HCT116 (cell line): ENCODE results near the gene TCL1B. TPM values are rescaled to one million over a fixed set of nuclear protein-coding genes. Genes with fewer than 3 reads are reported as not detected.

ENCODE experiments used
- ATAC-seq: fragments of 200-7000 bp; cut with Tn5 transposase; 2 replicates; pipeline ENCODE4 v1.9.1; 2020; ENCODE audit warnings: mild to moderate bottlenecking, moderate library complexity
- BruUV-seq: library from RNA; stranded (reverse); fragments of 400-500 nt; replicated peaks from 2 replicates; lab custom pipeline; 2021; lab: Mats Ljungman, UMichigan
- CTCF ChIA-PET: fragments of 300-600 bp; sonication (Branson Sonifier 250); formaldehyde crosslinking; loops from one replicate; lab custom pipeline; 2021; ENCODE audit warnings: antibody characterized with exemption; lab: Charles Lee
- POLR2A ChIA-PET: fragments of 300-600, 350-600 bp; sonication (Branson Sonifier 250); formaldehyde crosslinking; loops from one replicate; lab custom pipeline; 2021; ENCODE audit warnings: antibody characterized with exemption; lab: Charles Lee
- RAD21 ChIA-PET, 2 experiments: fragments of 300-600 bp; sonication (Branson Sonifier 250); formaldehyde crosslinking; loops; one replicate each; lab custom pipeline; 2023; ENCODE audit warnings: low total read pairs in 2 of 2; ENCODE audit not compliant: uncharacterized antibody in 2 of 2, unreplicated experiment in 2 of 2, low non-redundant PET in 1 of 2; lab: Charles Lee
- DNase-seq: peaks from one replicate; pipeline ENCODE4 v3.0.0-alpha.2; 2010; ENCODE audit warnings: low read depth, low spot score
- H2AFZ ChIP-seq: fragments of 200-600 bp; shearing (Covaris generic), sonication (generic); 2 replicates; pipeline ENCODE4 v1.6.1; 2017; ENCODE audit warnings: low read depth, mixed run types, mixed read lengths, antibody characterized with exemption, low read length; ENCODE audit not compliant: poor library complexity, severe bottlenecking
- H3K27ac ChIP-seq: 2 replicates; pipeline ENCODE4 v1.5.1; 2012; ENCODE audit warnings: low read depth, low read length
- H3K27me3 ChIP-seq: fragments of 200-600 bp; sonication (generic); 2 replicates; pipeline ENCODE4 v1.6.1; 2016; ENCODE audit warnings: mixed run types, low read length, mixed read lengths; ENCODE audit not compliant: insufficient read depth
- H3K36me3 ChIP-seq, 2 experiments: fragments of 200-500 bp in 1 of 2; fragments of 200-600 bp in 1 of 2; sonication (Bioruptor generic) in 1 of 2; sonication (generic) in 1 of 2; 2 replicates each; pipeline versions ENCODE4 v1.5.1 to v1.6.1; 2014 to 2016; ENCODE audit warnings: low read length in 2 of 2, inconsistent platforms in 1 of 2, mixed read lengths in 1 of 2, mixed run types in 1 of 2; ENCODE audit not compliant: insufficient read depth in 2 of 2, control insufficient read depth in 1 of 2
- H3K4me1 ChIP-seq, 2 experiments: fragments of 200-600 bp in 1 of 2; sonication (generic) in 1 of 2; 2 replicates each; pipeline versions ENCODE4 v1.5.1 to v1.6.1; 2012 to 2017; ENCODE audit warnings: low read length in 2 of 2, inconsistent platforms in 1 of 2, mild to moderate bottlenecking in 1 of 2, mixed read lengths in 1 of 2, mixed run types in 1 of 2, moderate library complexity in 1 of 2; ENCODE audit not compliant: insufficient read depth in 2 of 2, control insufficient read depth in 1 of 2
- H3K4me2 ChIP-seq: fragments of 200-600 bp; sonication (generic); 2 replicates; pipeline ENCODE4 v1.6.1; 2017; ENCODE audit warnings: mixed run types, low read length, mixed read lengths
- H3K4me3 ChIP-seq, 2 experiments: fragments of 200-600 bp in 1 of 2; sonication (generic) in 1 of 2; replicated peaks in 1 of 2; 2 replicates each; pipeline ENCODE4 v1.5.1; 2011 to 2016; ENCODE audit warnings: low read length in 2 of 2, control low read depth in 1 of 2, low read depth in 1 of 2, mild to moderate bottlenecking in 1 of 2, mixed read lengths in 1 of 2, mixed run types in 1 of 2
- H3K79me2 ChIP-seq: fragments of 200-600 bp; sonication (generic); 2 replicates; pipeline ENCODE4 v1.6.1; 2017; ENCODE audit warnings: mild to moderate bottlenecking, mixed run types, low read length, moderate library complexity, mixed read lengths; ENCODE audit not compliant: insufficient read depth
- H3K9ac ChIP-seq: fragments of 200-600 bp; sonication (generic); 2 replicates; pipeline ENCODE4 v1.6.1; 2016; ENCODE audit warnings: low read length, mixed read lengths
- H3K9me2 ChIP-seq: fragments of 200-600 bp; sonication (generic), shearing (Covaris generic); 2 replicates; pipeline ENCODE4 v1.6.1; 2017; ENCODE audit warnings: mixed run types, mild to moderate bottlenecking, moderate library complexity; ENCODE audit not compliant: insufficient read depth
- H3K9me3 ChIP-seq, 2 experiments: fragments of 200-500 bp in 1 of 2; fragments of 200-600 bp in 1 of 2; sonication (Bioruptor generic) in 1 of 2; sonication (generic) in 1 of 2; 2 replicates each; pipeline ENCODE4 v1.6.1; 2014 to 2017; ENCODE audit warnings: low read length in 2 of 2, mixed read lengths in 2 of 2, inconsistent platforms in 1 of 2, low read depth in 1 of 2, mild to moderate bottlenecking in 1 of 2, mixed run types in 1 of 2, moderate library complexity in 1 of 2; ENCODE audit not compliant: control insufficient read depth in 1 of 2, insufficient read depth in 1 of 2
- H4K20me1 ChIP-seq: fragments of 200-600 bp; sonication (generic), shearing (Covaris generic); 2 replicates; pipeline ENCODE4 v1.6.1; 2017; ENCODE audit warnings: mixed run types, mild to moderate bottlenecking, moderate library complexity; ENCODE audit not compliant: insufficient read depth
- CBX3 ChIP-seq: IDR thresholded peaks from 2 replicates; pipeline ENCODE4 v1.6.1; 2012; ENCODE audit warnings: low read depth
- CTCF ChIP-seq, 3 experiments: fragments of 200-600 bp in 1 of 3; sonication (generic) in 1 of 3; IDR thresholded peaks in 2 of 3; conservative IDR thresholded peaks in 1 of 3; 2 replicates each; pipeline ENCODE4 v1.5.1; 2012 to 2017; ENCODE audit warnings: low read depth in 2 of 3, low read length in 2 of 3, antibody characterized with exemption in 1 of 3, borderline replicate concordance in 1 of 3, control low read depth in 1 of 3, mild to moderate bottlenecking in 1 of 3, mixed read lengths in 1 of 3, mixed run types in 1 of 3, moderate library complexity in 1 of 3; ENCODE audit not compliant: insufficient read depth in 1 of 3
- ELF1 ChIP-seq: IDR thresholded peaks from 2 replicates; pipeline ENCODE4 v1.6.1; 2012; ENCODE audit warnings: low read depth, borderline replicate concordance
- EZH2 ChIP-seq: fragments of 200-600 bp; sonication (generic); IDR thresholded peaks from 2 replicates; pipeline ENCODE4 v1.6.1; 2017; ENCODE audit warnings: antibody characterized with exemption, mixed run types
- EZH2phosphoT487 ChIP-seq: fragments of 200-600 bp; IDR thresholded peaks from 2 replicates; pipeline ENCODE4 v1.6.1; 2018; ENCODE audit warnings: antibody characterized with exemption, borderline replicate concordance
- FOSL1 ChIP-seq: IDR thresholded peaks from 2 replicates; pipeline ENCODE4 v1.6.1; 2012; ENCODE audit warnings: low read depth
- SRF ChIP-seq: IDR thresholded peaks from 2 replicates; pipeline ENCODE4 v1.6.1; 2012; ENCODE audit warnings: low read depth
- ZBTB33 ChIP-seq: IDR thresholded peaks from 2 replicates; pipeline ENCODE4 v1.6.1; 2011; ENCODE audit warnings: mild to moderate bottlenecking, low read length, moderate library complexity; ENCODE audit not compliant: insufficient replicate concordance; ENCODE audit errors: extremely low read depth
- ZFX ChIP-seq: fragments of 450-650 bp; IDR thresholded peaks from 2 replicates; pipeline ENCODE4 v1.6.1; 2017
- intact Hi-C: fragments of 100-400 bp; cut with micrococcal nuclease; formaldehyde crosslinking; loops from 2 replicates; pipeline ENCODE4 v1.10.0; 2022
- total RNA-seq: library from RNA; stranded (reverse); gene quantifications from one replicate; pipeline ENCODE4 v1.2.1, GENCODE V29; 2021; ENCODE audit not compliant: unreplicated experiment

TCL1B gene
- total RNA-seq, 1 experiment from 2014 or later = not detected

- BruUV-seq = no TSS peak
- H3K9me2 ChIP-seq = no peaks in the 10 kb centered on the region
- CTCF ChIA-PET = interaction anchor here (1.4 kb wide), 1 partner anchor 15 kb away, joined by 3 read pairs; no protein-coding TSS in a partner anchor
- no peak overlapping the region for H3K4me2 ChIP-seq
- no peak overlapping the region for H2AFZ ChIP-seq
- no peaks in the 10 kb centered on the region for H3K36me3 ChIP-seq
- POLR2A ChIA-PET = no interaction called here
- no peak for TF ChIP-seq ZBTB33
- no peak overlapping the region for H3K27ac ChIP-seq
- no peak for ATAC-seq
- no peaks in the 10 kb centered on the region for H3K79me2 ChIP-seq
- H4K20me1 ChIP-seq = no peaks in the 10 kb centered on the region
- no peak overlapping the region for H3K9ac ChIP-seq
- intact Hi-C loops = no loop called here
- 0 out of 4 replicates have a peak, but pooled peaks cover 0 to 3% of the 10 kb centered on the region in 2 experiments for H3K4me1 ChIP-seq
- no peak overlapping the region for H3K4me3 ChIP-seq
- H3K27me3 ChIP-seq = peaks cover 23% of the 10 kb centered on the region
- RAD21 ChIA-PET = no interaction called here
- H3K9me3 ChIP-seq = no peaks in the 10 kb centered on the region
- DNase-seq = no peak
These were observed 17.9 kb upstream of the TCL1B start for GRCh38 chr14:95668235-95668772.

GRCh38 chr14:95674613-95675012 is 11.6 kb upstream of the TCL1B start:
- H3K4me1 ChIP-seq = no peaks in the 10 kb centered on the region
- H3K4me2 ChIP-seq = no peak overlapping the region
- ChIA-PET RAD21 (no interaction called here), POLR2A (no interaction called here), CTCF (no interaction called here)
- H3K27me3 ChIP-seq = peaks cover 57% of the 10 kb centered on the region
- no peaks in the 10 kb centered on the region for H3K36me3 ChIP-seq
- H4K20me1 ChIP-seq = no peaks in the 10 kb centered on the region
- no peak overlapping the region for H3K4me3 ChIP-seq
- no peak for ATAC-seq
- H3K9me2 ChIP-seq = no peaks in the 10 kb centered on the region
- no peaks in the 10 kb centered on the region for H3K79me2 ChIP-seq
- no peak for DNase-seq
- H2AFZ ChIP-seq = no peak overlapping the region
- no TSS peak for BruUV-seq
- H3K9ac ChIP-seq = no peak overlapping the region
- H3K27ac ChIP-seq = no peak overlapping the region
- H3K9me3 ChIP-seq = no peaks in the 10 kb centered on the region
- TF ChIP-seq FOSL1 (no peak), CBX3 (no peak), EZH2 (no peak), ZBTB33 (no peak), SRF (no peak), EZH2phosphoT487 (no peak), ELF1 (no peak), CTCF (IDR thresholded peaks at IDR 0.05 in 2 of 3, conservative IDR thresholded peaks at IDR 0.05 in 1 of 3; ENCODE audit: borderline replicate concordance in 1 of 3, insufficient read depth in 1 of 3, low read depth in 2 of 3, low read length in 2 of 3) (no peak), ZFX (no peak)
- TF ChIP-seq, all 23 proteins: peak for 0
- intact Hi-C loops = no loop called here
